B cell (primary cell): ENCODE measurements around the gene SF1. TPM values are rescaled to one million over a fixed set of nuclear protein-coding genes. Genes with fewer than 3 reads are reported as not detected.
A peak's percentile ranks its signal among the peaks of the same experiment; 100 is the strongest.

Experiments used
- ATAC-seq: fragments of 200-7000 bp; cut with Tn5 transposase; one replicate; pipeline ENCODE4 v1.10.0; 2021; ENCODE audit warnings: low read depth, mild to moderate bottlenecking, moderate number of reproducible peaks, moderate library complexity
- CTCF ChIA-PET: fragments of 350-600 bp; sonication (Branson Sonifier 250); formaldehyde crosslinking; loops from one replicate; lab custom pipeline; 2021; ENCODE audit warnings: antibody characterized with exemption, inconsistent platforms; lab: Charles Lee
- POLR2A ChIA-PET: fragments of 350-600 bp; sonication (Branson Sonifier 250); formaldehyde crosslinking; loops from one replicate; lab custom pipeline; 2021; ENCODE audit warnings: antibody characterized with exemption; lab: Charles Lee
- DNase-seq: peaks from one replicate; pipeline ENCODE4 v3.0.0; 2013
- H2AFZ ChIP-seq: 2 replicates; pipeline ENCODE4 v1.6.1; 2012; ENCODE audit warnings: mild to moderate bottlenecking, low read depth, low read length; ENCODE audit not compliant: insufficient read depth, poor library complexity, severe bottlenecking
- H3K27ac ChIP-seq, 2 donors: 1 replicate in 1 of 2; 2 replicates in 1 of 2; pipeline ENCODE4 v1.5.1; 2012 to 2013; ENCODE audit warnings: low read length in 2 of 2, mild to moderate bottlenecking in 2 of 2, moderate library complexity in 1 of 2
- H3K27me3 ChIP-seq, 4 experiments: fragments of 200-600 bp in 1 of 4; sonication (generic) in 1 of 4; replicated peaks in 1 of 4; 1 replicate in 2 of 4; 2 replicates in 2 of 4; pipeline versions ENCODE4 v1.6.1 to v1.7.0; 2013 to 2016; ENCODE audit warnings: low read length in 3 of 4, mild to moderate bottlenecking in 2 of 4, mixed read lengths in 1 of 4, moderate library complexity in 1 of 4; ENCODE audit not compliant: insufficient read depth in 4 of 4, control insufficient read depth in 3 of 4; ENCODE audit errors: control extremely low read depth in 1 of 4
- H3K36me3 ChIP-seq, 2 experiments: replicated peaks in 1 of 2; 1 replicate in 1 of 2; 2 replicates in 1 of 2; pipeline versions ENCODE4 v1.6.1 to v1.7.1; 2013; ENCODE audit warnings: low read length in 1 of 2; ENCODE audit not compliant: insufficient read depth in 2 of 2, control insufficient read depth in 1 of 2; ENCODE audit errors: control extremely low read depth in 1 of 2, extremely low read depth in 1 of 2
- H3K4me1 ChIP-seq, 2 donors: fragments of 200-600 bp in 1 of 2; sonication (generic) in 1 of 2; 1 replicate in 1 of 2; 2 replicates in 1 of 2; pipeline versions ENCODE4 v1.5.1 to v1.6.1; 2013 to 2017; ENCODE audit warnings: low read length in 2 of 2; ENCODE audit not compliant: control insufficient read depth in 2 of 2, insufficient read depth in 2 of 2
- H3K4me2 ChIP-seq: replicated peaks from 2 replicates; pipeline ENCODE3; 2012; ENCODE audit warnings: mild to moderate bottlenecking, low read depth, low read length; ENCODE audit not compliant: poor library complexity, severe bottlenecking
- H3K4me3 ChIP-seq, 5 experiments: fragments of 200-600 bp in 1 of 5; sonication (generic) in 1 of 5; 1 replicate in 3 of 5; 2 replicates in 2 of 5; pipeline versions ENCODE4 v1.5.1 to v1.7.0; 2011 to 2016; ENCODE audit warnings: low read length in 4 of 5, mild to moderate bottlenecking in 4 of 5, low read depth in 2 of 5, control low read depth in 1 of 5, moderate library complexity in 1 of 5; ENCODE audit not compliant: insufficient read depth in 1 of 5; ENCODE audit errors: control extremely low read depth in 1 of 5, extremely low read depth in 1 of 5
- H3K79me2 ChIP-seq: fragments of 200-600 bp; sonication (generic); one replicate; pipeline ENCODE4 v1.6.0; 2016; ENCODE audit warnings: low read length; ENCODE audit not compliant: control insufficient read depth, insufficient read depth
- H3K9ac ChIP-seq: fragments of 200-600 bp; sonication (generic); 2 replicates; pipeline ENCODE4 v1.6.1; 2017; ENCODE audit warnings: mild to moderate bottlenecking, low read length, moderate library complexity
- H3K9me3 ChIP-seq, 3 donors: one replicate each; pipeline versions ENCODE4 v1.6.1 to v1.7.1; 2013; ENCODE audit warnings: low read length in 2 of 3; ENCODE audit not compliant: control insufficient read depth in 2 of 3, insufficient read depth in 1 of 3; ENCODE audit errors: control extremely low read depth in 1 of 3
- H4K20me1 ChIP-seq: 2 replicates; pipeline ENCODE4 v1.6.0; 2012; ENCODE audit warnings: mild to moderate bottlenecking, low read length; ENCODE audit not compliant: insufficient read depth, control insufficient read depth, poor library complexity, severe bottlenecking
- H3K27ac Mint-ChIP-seq: one replicate; pipeline ENCODE4 v1.8.0; 2021; ENCODE audit warnings: mixed read lengths
- H3K27me3 Mint-ChIP-seq: one replicate; pipeline ENCODE4 v1.8.0; 2021; ENCODE audit warnings: mixed read lengths
- H3K4me1 Mint-ChIP-seq: one replicate; pipeline ENCODE4 v1.8.0; 2021; ENCODE audit warnings: mixed read lengths
- H3K4me3 Mint-ChIP-seq: one replicate; pipeline ENCODE4 v1.8.0; 2021; ENCODE audit warnings: mixed read lengths
- H3K9me3 Mint-ChIP-seq: one replicate; pipeline ENCODE4 v1.8.0; 2022; ENCODE audit warnings: mixed read lengths; ENCODE audit not compliant: insufficient read depth
- CTCF ChIP-seq: fragments of 200-600 bp; IDR thresholded peaks from one replicate; pipeline ENCODE4 v1.8.0; 2022; ENCODE audit warnings: antibody characterized with exemption, mild to moderate bottlenecking
- EZH2 ChIP-seq: IDR thresholded peaks from 2 replicates; pipeline ENCODE4 v1.6.1; 2012; ENCODE audit warnings: borderline replicate concordance, low read depth, mild to moderate bottlenecking, moderate library complexity, low read length; ENCODE audit not compliant: insufficient read depth, poor library complexity, severe bottlenecking
- WGBS: methylation state at CpG from one replicate; pipeline ENCODE4 v1.1.5; 2013; ENCODE audit warnings: missing lambda C conversion rate; ENCODE audit not compliant: insufficient coverage; 5-methylcytosine and 5-hydroxymethylcytosine counted together
- intact Hi-C: fragments of 100-400 bp; cut with micrococcal nuclease; formaldehyde crosslinking; loops from one replicate; pipeline ENCODE4 v1.10.0; 2022
- polyA plus RNA-seq: library from polyadenylated mRNA; depleted of rRNA; stranded (reverse); fragments of >200 nt; gene quantifications from 2 replicates; pipeline ENCODE4 v1.2.3, GENCODE V29; 2012
- total RNA-seq, 2 donors: library from RNA; stranded (reverse); fragments of 120-200 nt in 1 of 2; gene quantifications; 1 replicate in 1 of 2; 2 replicates in 1 of 2; pipeline versions ENCODE4 v1.2.3 to v1.2.4, GENCODE V29; 2013 to 2022

The SF1 gene
- total and polyA plus RNA-seq, 2 donors (not counting 1 experiment from before 2014, with no cell fraction given) = 369 to 931 TPM

GRCh38 chr11:64722141-64723065 lies 55.9 kb downstream of the SF1 start:
- 18% methylated on average over 14 of the region's 36 CpGs for WGBS
- TF ChIP-seq EZH2 = no peak
- no peak for TF ChIP-seq CTCF
- ChIA-PET CTCF (interaction anchor here (0.9 to 3.2 kb wide), 7 partner anchors 9 to 273 kb away, joined by 3 to 15 read pairs (median 3); no protein-coding TSS in a partner anchor), POLR2A (interaction anchor here (0.6 kb wide), 2 partner anchors 57 to 274 kb away, joined by 3 to 6 read pairs; no protein-coding TSS in a partner anchor)
- Histone ChIP-seq H3K79me2 (no peaks in the 10 kb centered on the region), H3K36me3 (peaks cover 0 to 12% of the 10 kb centered on the region in 2 experiments), H3K27ac (no peak overlapping the region), H3K4me2 (no peak overlapping the region), H3K9me3 (no peaks in the 10 kb centered on the region), H2AFZ (no peak overlapping the region), H3K27me3 (peaks cover 0 to 45% (median 10%) of the 10 kb centered on the region in 4 experiments), H3K4me3 (no peak overlapping the region), H4K20me1 (peaks cover 35% of the 10 kb centered on the region), H3K9ac (no peak overlapping the region), H3K4me1 (peaks cover 13 to 23% of the 10 kb centered on the region in 2 donors)
- peaks cover 40% of the 10 kb centered on the region for H3K27me3 Mint-ChIP-seq
- peak overlapping the region; percentile 59 for H3K4me3 Mint-ChIP-seq
- intact Hi-C loops = loop anchor here (1.0 to 5.0 kb wide), 3 partner anchors 20 to 275 kb away; no protein-coding TSS in a partner anchor
- ATAC-seq (no peak), DNase-seq (no peak)
- peaks cover 24% of the 10 kb centered on the region for H3K4me1 Mint-ChIP-seq
- no peaks in the 10 kb centered on the region for H3K9me3 Mint-ChIP-seq
- H3K27ac Mint-ChIP-seq = no peak overlapping the region

DNA sequence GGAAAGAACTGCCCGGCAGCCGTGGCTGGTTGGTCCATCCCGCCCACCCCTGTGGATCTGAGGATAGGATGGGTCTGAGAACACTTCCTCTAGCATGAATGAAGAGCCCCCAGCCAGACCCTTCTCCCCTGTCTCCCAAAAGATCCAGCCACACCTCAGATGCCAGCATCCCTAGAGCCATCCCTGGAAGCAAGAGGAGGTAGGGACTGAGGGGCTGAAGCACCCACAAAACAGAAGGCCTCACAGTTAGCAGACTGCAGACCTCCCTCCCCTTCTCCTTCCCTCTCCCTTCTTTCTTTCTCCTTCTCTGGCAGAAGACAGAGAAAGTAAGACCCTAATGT lies 57.0 kb downstream of the SF1 start:
- peaks cover 48% of the 10 kb centered on the region for H3K27me3 Mint-ChIP-seq
- no peak overlapping the region for H3K4me2 ChIP-seq
- no peak overlapping the region for H3K4me3 Mint-ChIP-seq
- H3K9me3 ChIP-seq = peaks cover 0 to 2% (median 0%) of the 10 kb centered on the region in 3 donors
- H3K9me3 Mint-ChIP-seq = no peaks in the 10 kb centered on the region
- no peak overlapping the region for H3K27ac ChIP-seq
- no peak overlapping the region for H3K4me3 ChIP-seq
- peaks cover 0 to 3% of the 10 kb centered on the region in 2 experiments for H3K36me3 ChIP-seq
- no peak overlapping the region for H2AFZ ChIP-seq
- no peak overlapping the region for H3K9ac ChIP-seq
- POLR2A ChIA-PET = no interaction called here
- no peak for TF ChIP-seq EZH2
- no peak for TF ChIP-seq CTCF
- H3K79me2 ChIP-seq = no peaks in the 10 kb centered on the region
- peaks cover 0 to 56% (median 14%) of the 10 kb centered on the region in 4 experiments for H3K27me3 ChIP-seq
- ATAC-seq = no peak
- H3K4me1 ChIP-seq = peaks cover 13 to 23% of the 10 kb centered on the region in 2 donors
- no peak overlapping the region for H3K27ac Mint-ChIP-seq
- no peak for DNase-seq
- intact Hi-C loops = loop anchor here (5.0 kb wide), 1 partner anchor 274 kb away; no protein-coding TSS in a partner anchor
- WGBS = no CpG with 5 or more reads among the region's 3 CpGs
- H3K4me1 Mint-ChIP-seq = peaks cover 24% of the 10 kb centered on the region
- H4K20me1 ChIP-seq = peaks cover 26% of the 10 kb centered on the region
- CTCF ChIA-PET = interaction anchor here (3.2 kb wide), 1 partner anchor 33 kb away, joined by 15 read pairs; no protein-coding TSS in a partner anchor
